Colonic mucosa (tissue), 4 donors: ENCODE data around the gene AGBL1. TPM values are rescaled to one million over a fixed set of nuclear protein-coding genes. Genes with fewer than 3 reads are reported as not detected.

Experiments used
- DNase-seq: peaks from one replicate; pipeline ENCODE4 v3.0.0-alpha.2; 2020
- H3K27ac ChIP-seq: fragments of 200-600 bp; one replicate; pipeline ENCODE4 v1.8.0; 2021
- H3K27me3 ChIP-seq: fragments of 200-600 bp; one replicate; pipeline ENCODE4 v1.8.0; 2021
- H3K36me3 ChIP-seq: fragments of 200-600 bp; one replicate; pipeline ENCODE4 v1.8.0; 2021
- H3K4me1 ChIP-seq: fragments of 200-600 bp; one replicate; pipeline ENCODE4 v1.8.0; 2021; ENCODE audit warnings: mild to moderate bottlenecking
- H3K4me3 ChIP-seq: fragments of 200-600 bp; one replicate; pipeline ENCODE4 v1.8.0; 2021
- H3K9ac ChIP-seq, 2 donors: one replicate each; pipeline ENCODE4 v1.7.0; 2013; ENCODE audit warnings: control low read depth in 2 of 2, low read depth in 2 of 2, low read length in 2 of 2
- H3K9me3 ChIP-seq: fragments of 200-600 bp; one replicate; pipeline ENCODE4 v1.8.0; 2021
- CTCF ChIP-seq: fragments of 200-600 bp; IDR thresholded peaks from one replicate; pipeline ENCODE4 v1.8.0; 2022; ENCODE audit warnings: antibody characterized with exemption, mild to moderate bottlenecking
- intact Hi-C: fragments of 100-400 bp; cut with DNase I; formaldehyde crosslinking; loops from one replicate; pipeline ENCODE4 v1.14.1; 2022
- total RNA-seq, 2 donors: library from RNA; stranded (reverse); fragmentation: NEBNext Ultra II Directional in 1 of 2; extraction: Animal tissue kit (Norgen Biotek cat#: 25700) in 1 of 2; gene quantifications; one replicate each; pipeline ENCODE4 v1.2.1, GENCODE V29; 2021
- donor health status: healthy.
- donor health status: DM: no; HTN: no; CAD: no.
- donor health status: DM: no; HTN: no; CAD: no.

AGBL1 gene
- total RNA-seq, 2 donors from 2014 or later = 0.10 to 0.24 TPM

GRCh38 chr15:86691091-86691663, 611.5 kb downstream of the AGBL1 start:
- no peaks in the 10 kb centered on the region for H3K4me1 ChIP-seq
- intact Hi-C loops = no loop called here
- no peaks in the 10 kb centered on the region for H3K27me3 ChIP-seq
- no peak for DNase-seq
- no peaks in the 10 kb centered on the region for H3K36me3 ChIP-seq
- no peak overlapping the region for H3K4me3 ChIP-seq
- TF ChIP-seq CTCF = no peak
- no peak overlapping the region for H3K9ac ChIP-seq
- H3K27ac ChIP-seq = no peak overlapping the region
- no peaks in the 10 kb centered on the region for H3K9me3 ChIP-seq

GRCh38 chr15:86700864-86701610, 621.4 kb downstream of the AGBL1 start:
- no peak for DNase-seq
- Histone ChIP-seq H3K9me3 (no peaks in the 10 kb centered on the region), H3K9ac (no peak overlapping the region), H3K27ac (no peak overlapping the region), H3K4me3 (no peak overlapping the region), H3K36me3 (no peaks in the 10 kb centered on the region), H3K4me1 (no peaks in the 10 kb centered on the region), H3K27me3 (no peaks in the 10 kb centered on the region)
- no peak for TF ChIP-seq CTCF
- intact Hi-C loops = no loop called here

- Histone ChIP-seq H3K9ac (no peak overlapping the region), H3K4me1 (no peaks in the 10 kb centered on the region), H3K4me3 (no peak overlapping the region), H3K27ac (no peak overlapping the region), H3K9me3 (no peaks in the 10 kb centered on the region), H3K36me3 (no peaks in the 10 kb centered on the region), H3K27me3 (no peaks in the 10 kb centered on the region)
- intact Hi-C loops = no loop called here
- TF ChIP-seq CTCF = no peak
- DNase-seq = no peak
Measured at GRCh38 chr15:86701611-86701963, 621.9 kb downstream of the AGBL1 start.

GRCh38 chr15:86706813-86707212, 627.1 kb downstream of the AGBL1 start:
- Histone ChIP-seq H3K27ac (no peak overlapping the region), H3K4me3 (no peak overlapping the region), H3K27me3 (no peaks in the 10 kb centered on the region), H3K9ac (no peak overlapping the region), H3K36me3 (no peaks in the 10 kb centered on the region), H3K9me3 (no peaks in the 10 kb centered on the region), H3K4me1 (no peaks in the 10 kb centered on the region)
- DNase-seq = no peak
- intact Hi-C loops = no loop called here
- TF ChIP-seq CTCF = no peak

GRCh38 chr15:86711476-86711875, 631.8 kb downstream of the AGBL1 start:
- H3K9ac ChIP-seq = no peak overlapping the region
- no peak for TF ChIP-seq CTCF
- H3K36me3 ChIP-seq = no peaks in the 10 kb centered on the region
- intact Hi-C loops = no loop called here
- no peak for DNase-seq
- H3K9me3 ChIP-seq = no peaks in the 10 kb centered on the region
- no peak overlapping the region for H3K27ac ChIP-seq
- H3K4me1 ChIP-seq = no peaks in the 10 kb centered on the region
- H3K4me3 ChIP-seq = no peak overlapping the region
- no peaks in the 10 kb centered on the region for H3K27me3 ChIP-seq
